ENCODE measurements around the gene REEP5.
"Not testable (repeated sequence)": the region's sequence is repeated elsewhere in the genome, so short reads cannot be mapped to it uniquely, and the experiment has no call there.

REEP5 gene

GRCh38 chr5:112921833-112922817, at the start of gene REEP5:
TSS of gene REEP5 (minus strand) at chr5:112922227. CDS start at chr5:112922190, 37 bp downstream.
- no peak for FAIRE-seq
- TF ChIP-seq CTCF (IDR thresholded peaks at IDR 0.05; ENCODE audit: insufficient read depth, missing control alignments) = peak; percentile 77
- DNase-seq (ENCODE audit: insufficient read length, low spot score) = peak; percentile 65

- no peak for DNase-seq (ENCODE audit: insufficient read length, low spot score)
- no peak for TF ChIP-seq CTCF (IDR thresholded peaks at IDR 0.05; ENCODE audit: insufficient read depth, missing control alignments)
- no peak for FAIRE-seq
Measured at GRCh38 chr5:112971276-112971675, 49.2 kb upstream of the REEP5 start.

GRCh38 chr5:112968411-112969106, 46.5 kb upstream of the REEP5 start:
- no peak for FAIRE-seq
- DNase-seq (ENCODE audit: insufficient read length, low spot score) = no peak
- TF ChIP-seq CTCF (IDR thresholded peaks at IDR 0.05; ENCODE audit: insufficient read depth, missing control alignments) = no peak

- no peak for TF ChIP-seq CTCF (IDR thresholded peaks at IDR 0.05; ENCODE audit: insufficient read depth, missing control alignments)
- no peak for FAIRE-seq
- DNase-seq (ENCODE audit: insufficient read length, low spot score) = no peak
Measured at GRCh38 chr5:112967520-112968083, 45.6 kb upstream of the REEP5 start.

GRCh38 chr5:112965733-112966306, 43.8 kb upstream of the REEP5 start:
- FAIRE-seq = no peak
- DNase-seq (ENCODE audit: insufficient read length, low spot score) = no peak
- TF ChIP-seq CTCF (IDR thresholded peaks at IDR 0.05; ENCODE audit: insufficient read depth, missing control alignments) = no peak

GRCh38 chr5:112963374-112963733, 41.3 kb upstream of the REEP5 start:
- FAIRE-seq; DNase-seq (ENCODE audit: insufficient read length, low spot score): not testable (repeated sequence)

GRCh38 chr5:112960863-112961504, 39.0 kb upstream of the REEP5 start:
- no peak for FAIRE-seq
- DNase-seq (ENCODE audit: insufficient read length, low spot score) = no peak
- no peak for TF ChIP-seq CTCF (IDR thresholded peaks at IDR 0.05; ENCODE audit: insufficient read depth, missing control alignments)

Measured in D721Med (cell line).